PC-3 (cell line): ENCODE data around the gene CLDN9.

ENCODE experiments used
- CTCF ChIP-seq: fragments of 300-600 bp; sonication (generic); conservative IDR thresholded peaks from 2 replicates; pipeline ENCODE4 v1.5.1; 2017; ENCODE audit warnings: antibody characterized with exemption, low read depth, mild to moderate bottlenecking, low read length
- EZH2 ChIP-seq: fragments of 300-600 bp; sonication (generic); IDR thresholded peaks from one replicate; pipeline ENCODE4 v1.6.1; 2017; ENCODE audit warnings: antibody characterized with exemption, mild to moderate bottlenecking, low read length; ENCODE audit not compliant: unreplicated experiment
- EZH2phosphoT487 ChIP-seq: fragments of 300-600 bp; sonication (generic); IDR thresholded peaks from 2 replicates; pipeline ENCODE4 v1.6.1; 2018; ENCODE audit warnings: mild to moderate bottlenecking, antibody characterized with exemption, low read length, borderline replicate concordance

GRCh38 chr16:3029491-3030221 is 16.9 kb downstream of the CLDN9 start:
- TF ChIP-seq CTCF (no peak), EZH2 (no peak), EZH2phosphoT487 (no peak)
